ENCODE data around the gene SEMA3E.

Gene SEMA3E

DNA sequence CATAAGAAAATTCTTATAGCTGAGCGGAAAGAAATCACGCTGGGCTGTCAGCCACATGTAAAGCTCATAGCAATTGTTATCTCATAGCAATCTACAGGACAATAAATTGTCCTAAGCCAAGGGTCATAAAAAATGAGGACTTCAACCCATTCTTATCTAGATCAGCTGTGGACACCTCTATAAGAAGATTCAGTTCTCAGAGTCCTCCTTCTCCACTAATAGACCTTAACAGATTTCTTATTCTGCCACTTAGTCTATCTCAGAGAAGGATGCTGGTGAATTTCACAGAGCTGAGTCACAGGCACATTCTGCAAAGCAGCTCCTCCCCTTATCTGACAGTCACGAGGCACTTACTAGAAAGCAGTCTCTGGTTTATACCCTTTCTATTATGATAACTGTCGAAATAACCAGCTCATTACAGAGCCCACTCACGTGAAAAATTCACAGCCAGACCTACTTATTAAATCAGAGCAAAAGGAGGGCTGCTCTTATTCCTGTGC lies 300.9 kb downstream of the SEMA3E start:
- Histone ChIP-seq H3K14ac (ENCODE audit: low read length) (no peak overlapping the region), H4K12ac (ENCODE audit: low read depth, low read length) (no peak overlapping the region), H3K79me2 (ENCODE audit: control insufficient read depth, insufficient read depth, low read length, poor library complexity) (no peaks in the 10 kb centered on the region), H3K18ac (ENCODE audit: low read length) (no peak overlapping the region), H3K27me3 (ENCODE audit: insufficient read depth, low read length) (no peaks in the 10 kb centered on the region), H3K9me3 (ENCODE audit: insufficient read depth, low read depth, low read length) (no peaks in the 10 kb centered on the region), H3K4ac (ENCODE audit: low read depth, low read length) (no peak overlapping the region), H2AK5ac (ENCODE audit: low read length) (no peak overlapping the region), H4K91ac (ENCODE audit: low read depth, low read length) (no peak overlapping the region), H2BK5ac (ENCODE audit: low read depth, low read length, poor library complexity) (no peak overlapping the region), H3K36me3 (ENCODE audit: control insufficient read depth in 1 of 2, insufficient read depth in 2 of 2, low read length in 2 of 2) (no peaks in the 10 kb centered on the region), H3K4me1 (ENCODE audit: control insufficient read depth in 1 of 2, insufficient read depth in 2 of 2, low read length in 2 of 2) (no peaks in the 10 kb centered on the region), H3K9ac (ENCODE audit: low read length) (no peak overlapping the region), H3K79me1 (ENCODE audit: low read length) (no peaks in the 10 kb centered on the region), H3K27ac (ENCODE audit: low read depth, low read length) (no peak overlapping the region), H3K4me3 (ENCODE audit: low read depth, low read length) (no peak overlapping the region), H4K8ac (ENCODE audit: low read depth, low read length) (no peak overlapping the region), H2BK120ac (ENCODE audit: insufficient read depth, low read length, poor library complexity) (no peak overlapping the region), H3K23ac (ENCODE audit: low read length) (no peak overlapping the region), H2AFZ (ENCODE audit: insufficient read depth, low read length, poor library complexity) (no peak overlapping the region), H3K4me2 (ENCODE audit: low read length) (no peak overlapping the region), H2BK12ac (ENCODE audit: low read length) (no peak overlapping the region)
- no CpG with 5 or more reads among the region's 5 CpGs for WGBS (ENCODE audit: extremely low coverage, insufficient coverage, insufficient read length)
- DNase-seq: peak; percentile 55 to 75

DNA sequence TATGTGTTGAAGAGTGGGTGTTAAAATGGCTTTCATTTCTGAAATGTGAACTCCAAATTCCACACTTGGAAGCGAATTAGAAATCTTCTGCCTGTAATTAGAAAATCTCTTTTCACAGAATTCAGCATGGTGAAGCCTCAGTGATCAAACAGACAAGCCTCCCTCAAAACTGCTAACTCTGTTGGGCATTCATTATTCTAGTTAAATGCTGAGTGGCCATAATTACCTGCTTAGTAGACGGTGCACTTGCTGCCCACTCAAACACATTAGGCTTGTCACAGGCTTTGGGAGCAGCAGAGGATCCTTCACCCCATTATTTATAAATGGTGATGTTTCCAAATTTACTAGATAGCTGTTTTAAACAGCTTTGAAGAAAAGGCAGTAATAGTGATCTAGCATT lies 309.0 kb downstream of the SEMA3E start:
- no peak overlapping the region for H2AFZ ChIP-seq (ENCODE audit: insufficient read depth, low read length, poor library complexity)
- H3K14ac ChIP-seq (ENCODE audit: low read length): no peak overlapping the region
- H3K27me3 ChIP-seq (ENCODE audit: insufficient read depth, low read length): no peaks in the 10 kb centered on the region
- H3K9me3 ChIP-seq (ENCODE audit: insufficient read depth, low read depth, low read length): no peaks in the 10 kb centered on the region
- no peak overlapping the region for H4K12ac ChIP-seq (ENCODE audit: low read depth, low read length)
- H2BK5ac ChIP-seq (ENCODE audit: low read depth, low read length, poor library complexity): no peak overlapping the region
- H4K91ac ChIP-seq (ENCODE audit: low read depth, low read length): no peak overlapping the region
- H3K27ac ChIP-seq (ENCODE audit: low read depth, low read length): no peak overlapping the region
- no peak overlapping the region for H3K4me2 ChIP-seq (ENCODE audit: low read length)
- H2BK12ac ChIP-seq (ENCODE audit: low read length): no peak overlapping the region
- H2AK5ac ChIP-seq (ENCODE audit: low read length): no peak overlapping the region
- WGBS (ENCODE audit: extremely low coverage, insufficient coverage, insufficient read length): no CpG with 5 or more reads among the region's 2 CpGs
- H3K79me1 ChIP-seq (ENCODE audit: low read length): no peaks in the 10 kb centered on the region
- no peak overlapping the region for H3K23ac ChIP-seq (ENCODE audit: low read length)
- H3K4me3 ChIP-seq (ENCODE audit: low read depth, low read length): no peak overlapping the region
- no peak overlapping the region for H3K9ac ChIP-seq (ENCODE audit: low read length)
- no peak overlapping the region for H3K18ac ChIP-seq (ENCODE audit: low read length)
- no peaks in the 10 kb centered on the region for H3K36me3 ChIP-seq (ENCODE audit: control insufficient read depth in 1 of 2, insufficient read depth in 2 of 2, low read length in 2 of 2)
- H2BK120ac ChIP-seq (ENCODE audit: insufficient read depth, low read length, poor library complexity): no peak overlapping the region
- no peak overlapping the region for H3K4ac ChIP-seq (ENCODE audit: low read depth, low read length)
- no peak overlapping the region for H4K8ac ChIP-seq (ENCODE audit: low read depth, low read length)
- DNase-seq: no peak
- H3K4me1 ChIP-seq (ENCODE audit: control insufficient read depth in 1 of 2, insufficient read depth in 2 of 2, low read length in 2 of 2): no peaks in the 10 kb centered on the region
- H3K79me2 ChIP-seq (ENCODE audit: control insufficient read depth, insufficient read depth, low read length, poor library complexity): no peaks in the 10 kb centered on the region

DNA sequence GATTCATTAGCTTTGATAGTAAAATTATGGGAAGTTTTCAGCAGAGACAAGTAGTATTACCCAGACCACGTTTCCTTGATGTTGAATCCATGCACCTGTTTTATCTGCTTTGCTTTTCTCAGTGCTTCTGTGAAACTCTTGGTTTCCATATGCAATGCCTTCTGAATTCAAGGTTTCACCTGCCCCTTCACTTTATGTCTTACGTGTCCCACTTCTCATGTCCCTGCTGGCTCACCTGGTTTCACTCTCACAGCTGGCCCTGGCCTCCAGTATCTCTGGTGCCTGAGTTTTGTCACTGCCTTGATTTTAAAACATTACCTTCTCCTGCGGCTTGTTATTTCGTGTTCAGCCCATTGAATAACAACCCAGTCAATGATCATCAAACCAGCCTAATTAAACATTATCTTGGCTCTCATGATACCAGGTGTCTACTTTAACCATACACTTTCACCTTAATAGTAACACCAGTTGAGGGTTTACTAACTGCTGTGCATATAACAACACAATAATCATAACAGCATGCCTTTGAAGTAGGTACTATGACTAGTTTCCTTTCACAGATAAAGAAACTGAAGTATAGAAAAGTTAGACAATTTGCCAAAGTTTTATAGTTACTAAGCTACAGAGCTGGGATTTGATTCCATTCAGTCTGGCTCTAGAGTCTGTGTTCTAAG lies 310.5 kb downstream of the SEMA3E start:
- Histone ChIP-seq H3K79me2 (ENCODE audit: control insufficient read depth, insufficient read depth, low read length, poor library complexity) (no peaks in the 10 kb centered on the region), H4K8ac (ENCODE audit: low read depth, low read length) (no peak overlapping the region), H3K4ac (ENCODE audit: low read depth, low read length) (no peak overlapping the region)

DNA sequence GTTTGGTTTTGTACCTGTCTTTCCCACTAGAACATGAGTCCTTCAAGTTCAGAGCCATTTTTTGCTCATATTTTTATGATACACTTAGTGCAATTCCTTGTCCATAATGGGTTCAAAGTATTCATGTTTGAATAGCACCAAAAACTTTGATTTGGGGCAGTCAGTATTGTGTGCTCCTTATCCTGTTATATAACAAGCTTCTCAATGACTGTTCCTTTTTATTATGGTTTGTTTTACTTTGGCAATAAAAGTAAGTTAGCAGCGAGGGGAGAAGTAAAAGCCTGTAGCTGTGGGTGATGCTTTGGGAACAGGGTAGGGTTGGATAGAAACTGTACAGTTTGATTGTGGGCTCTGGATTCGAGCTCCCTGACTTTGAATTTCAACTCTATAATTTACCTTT lies 311.9 kb downstream of the SEMA3E start:
- Histone ChIP-seq H2BK120ac (ENCODE audit: insufficient read depth, low read length, poor library complexity) (no peak overlapping the region), H4K8ac (ENCODE audit: low read depth, low read length) (no peak overlapping the region), H3K79me1 (ENCODE audit: low read length) (no peaks in the 10 kb centered on the region), H3K27me3 (ENCODE audit: insufficient read depth, low read length) (no peaks in the 10 kb centered on the region), H3K27ac (ENCODE audit: low read depth, low read length) (no peak overlapping the region), H3K4ac (ENCODE audit: low read depth, low read length) (no peak overlapping the region), H3K9me3 (ENCODE audit: insufficient read depth, low read depth, low read length) (no peaks in the 10 kb centered on the region), H2AK5ac (ENCODE audit: low read length) (no peak overlapping the region), H4K12ac (ENCODE audit: low read depth, low read length) (no peak overlapping the region), H3K4me3 (ENCODE audit: low read depth, low read length) (no peak overlapping the region), H3K36me3 (ENCODE audit: control insufficient read depth in 1 of 2, insufficient read depth in 2 of 2, low read length in 2 of 2) (no peaks in the 10 kb centered on the region), H3K79me2 (ENCODE audit: control insufficient read depth, insufficient read depth, low read length, poor library complexity) (no peaks in the 10 kb centered on the region), H3K4me2 (ENCODE audit: low read length) (no peak overlapping the region), H3K18ac (ENCODE audit: low read length) (no peak overlapping the region), H3K9ac (ENCODE audit: low read length) (no peak overlapping the region), H2BK5ac (ENCODE audit: low read depth, low read length, poor library complexity) (no peak overlapping the region), H4K91ac (ENCODE audit: low read depth, low read length) (no peak overlapping the region), H2BK12ac (ENCODE audit: low read length) (no peak overlapping the region), H3K4me1 (ENCODE audit: control insufficient read depth in 1 of 2, insufficient read depth in 2 of 2, low read length in 2 of 2) (no peaks in the 10 kb centered on the region), H2AFZ (ENCODE audit: insufficient read depth, low read length, poor library complexity) (no peak overlapping the region), H3K14ac (ENCODE audit: low read length) (no peak overlapping the region), H3K23ac (ENCODE audit: low read length) (no peak overlapping the region)
- no peak for DNase-seq
- WGBS (ENCODE audit: extremely low coverage, insufficient coverage, insufficient read length): no CpG with 5 or more reads among the region's 2 CpGs

More for the DNA sequence above, 310.5 kb downstream of the SEMA3E start:
- no peak overlapping the region for H3K9ac ChIP-seq (ENCODE audit: low read length)
- H3K23ac ChIP-seq (ENCODE audit: low read length): no peak overlapping the region
- WGBS (ENCODE audit: extremely low coverage, insufficient coverage, insufficient read length): no CpG with 5 or more reads among the region's 4 CpGs
- no peaks in the 10 kb centered on the region for H3K9me3 ChIP-seq (ENCODE audit: insufficient read depth, low read depth, low read length)
- no peak overlapping the region for H2BK5ac ChIP-seq (ENCODE audit: low read depth, low read length, poor library complexity)
- H2AFZ ChIP-seq (ENCODE audit: insufficient read depth, low read length, poor library complexity): no peak overlapping the region
- H3K79me1 ChIP-seq (ENCODE audit: low read length): no peaks in the 10 kb centered on the region
- H2BK120ac ChIP-seq (ENCODE audit: insufficient read depth, low read length, poor library complexity): no peak overlapping the region
- H3K27ac ChIP-seq (ENCODE audit: low read depth, low read length): no peak overlapping the region
- H2AK5ac ChIP-seq (ENCODE audit: low read length): no peak overlapping the region
- no peak overlapping the region for H4K12ac ChIP-seq (ENCODE audit: low read depth, low read length)
- DNase-seq: no peak
- H3K4me1 ChIP-seq (ENCODE audit: control insufficient read depth in 1 of 2, insufficient read depth in 2 of 2, low read length in 2 of 2): no peaks in the 10 kb centered on the region
- no peak overlapping the region for H3K4me3 ChIP-seq (ENCODE audit: low read depth, low read length)
- H4K91ac ChIP-seq (ENCODE audit: low read depth, low read length): no peak overlapping the region
- H3K4me2 ChIP-seq (ENCODE audit: low read length): no peak overlapping the region
- H3K14ac ChIP-seq (ENCODE audit: low read length): no peak overlapping the region
- H3K27me3 ChIP-seq (ENCODE audit: insufficient read depth, low read length): no peaks in the 10 kb centered on the region
- H3K18ac ChIP-seq (ENCODE audit: low read length): no peak overlapping the region
- no peak overlapping the region for H2BK12ac ChIP-seq (ENCODE audit: low read length)
- H3K36me3 ChIP-seq (ENCODE audit: control insufficient read depth in 1 of 2, insufficient read depth in 2 of 2, low read length in 2 of 2): no peaks in the 10 kb centered on the region

Data from trophoblast cell (in vitro differentiated cells and primary cell).